Upper lobe of left lung (tissue), 6 donors: ENCODE results near the gene HK2. TPM values are rescaled to one million over a fixed set of nuclear protein-coding genes. Genes with fewer than 3 reads are reported as not detected.

Experiments
- ATAC-seq, 2 donors: fragments of 200-7000 bp; cut with Tn5 transposase; one replicate each; pipeline ENCODE4 v1.9.1; 2022; ENCODE audit warnings: mild to moderate bottlenecking in 2 of 2, moderate library complexity in 2 of 2; ENCODE audit not compliant: low FRiP score in 2 of 2
- DNase-seq, 2 donors: peaks; one replicate each; pipeline ENCODE4 v3.0.0-alpha.2; 2019 to 2020
- H3K27ac ChIP-seq, 4 donors: fragments of 200-600 bp; sonication (generic); one replicate each; pipeline ENCODE4 v1.5.1; 2016 to 2019
- H3K27me3 ChIP-seq, 4 donors: fragments of 200-600 bp; sonication (generic); one replicate each; pipeline ENCODE4 v1.5.1; 2017 to 2019
- H3K36me3 ChIP-seq, 4 donors: fragments of 200-600 bp; sonication (generic); one replicate each; pipeline ENCODE4 v1.5.1; 2016 to 2019
- H3K4me1 ChIP-seq, 4 donors: fragments of 200-600 bp; sonication (generic); one replicate each; pipeline ENCODE4 v1.5.1; 2018 to 2019
- H3K4me3 ChIP-seq, 4 donors: fragments of 200-600 bp; sonication (generic); one replicate each; pipeline ENCODE4 v1.5.1; 2017 to 2019; ENCODE audit warnings: mild to moderate bottlenecking in 2 of 4, moderate library complexity in 1 of 4
- H3K9me3 ChIP-seq, 4 donors: fragments of 200-600 bp; sonication (generic); one replicate each; pipeline ENCODE4 v1.5.1; 2018 to 2019
- EP300 ChIP-seq, 4 donors: sonication (generic); formaldehyde crosslinking; IDR thresholded peaks; one replicate each; pipeline ENCODE4 v1.5.1; 2017; ENCODE audit warnings: antibody characterized with exemption in 4 of 4, control low read depth in 2 of 4
- POLR2A ChIP-seq, 4 donors: fragments of 450-650 bp; IDR thresholded peaks; one replicate each; pipeline ENCODE4 v1.5.1; 2016 to 2017; ENCODE audit warnings: antibody characterized with exemption in 4 of 4, mild to moderate bottlenecking in 2 of 4
- POLR2AphosphoS5 ChIP-seq, 2 donors: sonication (generic); formaldehyde crosslinking; IDR thresholded peaks; one replicate each; pipeline ENCODE4 v1.5.1; 2017; ENCODE audit warnings: antibody characterized with exemption in 2 of 2
- WGBS, 2 donors: methylation state at CpG; one replicate each; pipeline ENCODE4 v1.1.5; 2017 to 2018; 5-methylcytosine and 5-hydroxymethylcytosine counted together
- total RNA-seq, 6 donors: library from RNA; depleted of rRNA in 4 of 6; stranded (reverse); fragments of >200 nt in 4 of 6; gene quantifications; one replicate each; pipeline versions ENCODE4 v1.1.0 to v1.2.1, GENCODE V29; 2016 to 2021
- TF ChIP-seq, protein P1 (sequence below), 6 experiments: fragments of 450-650 bp in 4 of 6; fragments of 200-600 bp in 2 of 6; sonication (generic) in 2 of 6; IDR thresholded peaks; one replicate each; pipeline ENCODE4 v1.5.1; 2016 to 2019; ENCODE audit warnings: antibody characterized with exemption in 6 of 6
- donor health status: DM: no; HTN: no; CAD: no; lungs with moderate emphysema.
- donor health status: DM: no; HTN: yes; CAD: no; lungs with severe emphysema.

HK2 gene
- total RNA-seq, 6 donors from 2014 or later: 29.0 to 98.8 (median 39.7) TPM

GRCh38 chr2:74846481-74846880 is 12.6 kb downstream of the HK2 start:
- no peaks in the 10 kb centered on the region for H3K27me3 ChIP-seq

DNA sequence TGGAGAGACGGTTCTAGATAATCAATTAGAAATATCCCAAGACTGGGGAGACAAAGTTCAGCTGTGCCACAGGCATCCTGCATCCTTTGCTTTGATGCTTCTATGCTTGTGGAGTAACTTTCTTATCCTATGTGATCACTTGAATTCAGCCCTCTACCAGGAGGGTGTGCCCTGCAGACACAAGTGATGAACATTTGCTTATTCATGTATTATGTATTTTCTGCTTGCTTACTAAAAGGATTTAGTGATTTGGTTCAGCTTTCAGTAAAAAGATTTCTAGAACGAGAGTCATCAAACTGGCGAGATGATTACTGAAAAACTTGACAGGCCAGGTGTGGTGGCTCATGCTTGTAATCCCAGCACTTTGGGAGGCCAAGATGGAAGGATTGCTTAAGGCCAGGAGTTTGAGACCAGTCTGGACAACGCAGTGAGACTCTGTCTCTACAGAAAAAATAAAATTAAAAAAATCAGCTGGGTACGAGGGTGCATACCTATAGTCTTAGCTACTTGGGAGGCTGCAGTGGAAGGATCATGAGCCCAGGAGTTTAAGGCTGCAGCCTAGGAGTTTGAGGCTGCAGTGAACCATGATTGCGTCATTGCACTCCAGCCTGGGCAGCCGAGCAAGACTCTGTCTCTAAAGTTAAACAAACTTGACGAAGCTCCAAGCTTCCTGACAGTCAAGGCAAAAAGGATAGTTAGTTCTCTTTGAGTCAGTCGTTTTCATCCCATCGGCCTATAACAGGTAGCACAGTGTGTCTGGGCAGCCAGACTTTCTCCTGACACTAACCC is 13.3 kb downstream of the HK2 start:
- H3K36me3 ChIP-seq: no peaks in the 10 kb centered on the region
- ATAC-seq (no peak), DNase-seq (peak in 1 of 2 donors; percentile 63)
- no peak for TF ChIP-seq POLR2AphosphoS5 (IDR thresholded peaks at IDR 0.05)
- TF ChIP-seq POLR2A (IDR thresholded peaks at IDR 0.05): no peak
- TF ChIP-seq, protein P1, sequence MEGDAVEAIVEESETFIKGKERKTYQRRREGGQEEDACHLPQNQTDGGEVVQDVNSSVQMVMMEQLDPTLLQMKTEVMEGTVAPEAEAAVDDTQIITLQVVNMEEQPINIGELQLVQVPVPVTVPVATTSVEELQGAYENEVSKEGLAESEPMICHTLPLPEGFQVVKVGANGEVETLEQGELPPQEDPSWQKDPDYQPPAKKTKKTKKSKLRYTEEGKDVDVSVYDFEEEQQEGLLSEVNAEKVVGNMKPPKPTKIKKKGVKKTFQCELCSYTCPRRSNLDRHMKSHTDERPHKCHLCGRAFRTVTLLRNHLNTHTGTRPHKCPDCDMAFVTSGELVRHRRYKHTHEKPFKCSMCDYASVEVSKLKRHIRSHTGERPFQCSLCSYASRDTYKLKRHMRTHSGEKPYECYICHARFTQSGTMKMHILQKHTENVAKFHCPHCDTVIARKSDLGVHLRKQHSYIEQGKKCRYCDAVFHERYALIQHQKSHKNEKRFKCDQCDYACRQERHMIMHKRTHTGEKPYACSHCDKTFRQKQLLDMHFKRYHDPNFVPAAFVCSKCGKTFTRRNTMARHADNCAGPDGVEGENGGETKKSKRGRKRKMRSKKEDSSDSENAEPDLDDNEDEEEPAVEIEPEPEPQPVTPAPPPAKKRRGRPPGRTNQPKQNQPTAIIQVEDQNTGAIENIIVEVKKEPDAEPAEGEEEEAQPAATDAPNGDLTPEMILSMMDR (IDR thresholded peaks at IDR 0.05): no peak
- no peak for TF ChIP-seq EP300 (IDR thresholded peaks at IDR 0.05)
- H3K4me3 ChIP-seq: no peak overlapping the region
- peak overlapping the region in 2 of 4 donors; percentile 5 to 82 for H3K27ac ChIP-seq
- H3K9me3 ChIP-seq: no peaks in the 10 kb centered on the region
- WGBS, 2 donors: 78 to 83% methylated on average over 10 of the region's 10 CpGs
- H3K27me3 ChIP-seq: no peaks in the 10 kb centered on the region
- peaks cover 48 to 93% (median 77%) of the 10 kb centered on the region in 4 donors for H3K4me1 ChIP-seq

More at GRCh38 chr2:74846481-74846880, 12.6 kb downstream of the HK2 start:
- H3K36me3 ChIP-seq: no peaks in the 10 kb centered on the region
- no peaks in the 10 kb centered on the region for H3K9me3 ChIP-seq
- DNase-seq: no peak
- 92 to 98% methylated on average over 2 of the region's 2 CpGs for WGBS, 2 donors
- peak overlapping the region in 3 of 4 donors; percentile 73 to 82 (median 79) for H3K27ac ChIP-seq
- ATAC-seq: no peak
- no peak overlapping the region for H3K4me3 ChIP-seq
- H3K4me1 ChIP-seq: peaks cover 48 to 88% (median 74%) of the 10 kb centered on the region in 4 donors
- TF ChIP-seq POLR2AphosphoS5 (IDR thresholded peaks at IDR 0.05) (no peak), EP300 (IDR thresholded peaks at IDR 0.05) (no peak), POLR2A (IDR thresholded peaks at IDR 0.05) (no peak)
- TF ChIP-seq, protein P1 (IDR thresholded peaks at IDR 0.05): no peak

DNA sequence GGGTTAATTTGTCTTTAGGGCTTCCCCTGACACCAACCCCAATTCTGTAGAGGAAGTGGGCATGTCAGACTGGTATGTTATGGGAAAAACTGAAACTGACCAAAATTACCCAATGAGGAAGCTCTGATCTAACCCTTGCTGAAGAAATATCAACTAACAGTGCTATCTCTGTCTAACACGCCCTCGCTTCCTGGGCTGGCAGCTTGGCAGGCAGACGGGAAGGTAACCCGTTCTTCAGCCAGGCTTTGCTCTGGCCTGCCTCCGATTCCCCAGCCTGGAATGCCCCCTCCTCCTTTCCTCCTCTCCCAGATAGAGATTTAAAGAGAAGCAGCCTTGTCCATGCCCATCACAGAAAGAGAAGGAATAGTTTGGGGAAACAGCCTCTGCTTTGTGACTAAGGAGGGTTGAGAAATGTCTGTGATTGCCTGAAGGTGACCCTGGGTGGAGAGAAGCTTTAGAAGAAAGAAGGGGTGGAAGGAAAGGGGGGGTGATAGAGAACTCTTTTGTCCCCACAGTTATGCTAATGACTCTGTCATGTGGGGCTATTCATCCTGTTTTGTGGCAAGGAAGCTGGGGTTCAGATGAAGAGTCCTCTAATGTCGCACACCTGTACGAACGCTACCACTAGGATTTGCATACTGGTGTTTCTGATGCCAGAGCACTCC is 15.4 kb downstream of the HK2 start:
- Histone ChIP-seq H3K4me3 (no peak overlapping the region), H3K9me3 (no peaks in the 10 kb centered on the region), H3K36me3 (no peaks in the 10 kb centered on the region), H3K4me1 (peaks cover 35 to 77% (median 67%) of the 10 kb centered on the region in 4 donors), H3K27me3 (no peaks in the 10 kb centered on the region), H3K27ac (peak overlapping the region; percentile 68 to 86 (median 84))
- TF ChIP-seq POLR2A (IDR thresholded peaks at IDR 0.05): peak in 1 of 4 donors; percentile 43
- TF ChIP-seq POLR2AphosphoS5 (IDR thresholded peaks at IDR 0.05): peak in 1 of 2 donors; percentile 35
- TF ChIP-seq, protein P1 (IDR thresholded peaks at IDR 0.05): no peak
- TF ChIP-seq EP300 (IDR thresholded peaks at IDR 0.05): no peak
- peak in 1 of 2 donors; percentile 65 for DNase-seq
- ATAC-seq: peak; percentile 42 to 68
- WGBS, 2 donors: 14 to 29% methylated on average over 8 of the region's 8 CpGs

DNA sequence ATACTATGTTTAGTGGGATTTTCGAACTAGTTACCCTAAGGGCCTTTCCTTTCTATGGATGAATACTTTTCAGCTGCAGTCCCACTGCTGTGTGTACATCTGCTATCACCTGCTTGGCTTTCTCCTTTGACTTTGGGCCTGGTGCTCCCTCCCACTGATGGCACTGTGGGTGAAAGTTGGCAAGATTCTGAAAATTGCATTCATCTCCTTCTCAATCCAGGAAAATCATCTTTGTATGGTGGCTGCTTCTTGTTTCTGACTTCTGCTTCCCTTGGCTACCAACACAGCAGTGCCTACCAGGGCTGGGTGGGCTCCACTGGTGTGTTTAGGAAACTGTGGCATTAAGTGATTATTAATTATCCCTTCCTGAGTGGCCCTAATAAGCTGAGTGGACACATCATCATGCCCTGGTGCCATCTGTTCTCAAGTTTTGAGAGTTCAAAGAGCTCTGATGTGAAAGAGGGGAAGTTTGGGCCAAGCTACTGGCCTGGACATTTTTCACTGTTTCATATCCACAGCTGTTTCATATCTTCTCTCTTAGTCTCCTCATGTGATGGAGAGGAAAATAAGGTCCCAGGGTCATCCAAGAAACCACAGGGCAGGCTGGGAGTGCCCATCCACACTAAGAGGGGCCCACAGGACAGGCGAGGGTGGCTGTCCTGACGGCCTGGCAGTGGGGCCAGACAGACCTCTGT is 16.7 kb downstream of the HK2 start:
- Histone ChIP-seq H3K27me3 (no peaks in the 10 kb centered on the region), H3K27ac (peak overlapping the region; percentile 68 to 86 (median 84)), H3K9me3 (no peaks in the 10 kb centered on the region), H3K4me1 (peaks cover 25 to 71% (median 60%) of the 10 kb centered on the region in 4 donors), H3K4me3 (no peak overlapping the region), H3K36me3 (no peaks in the 10 kb centered on the region)
- 81 to 92% methylated on average over 3 of the region's 3 CpGs for WGBS, 2 donors
- ATAC-seq: no peak
- TF ChIP-seq, protein P1 (IDR thresholded peaks at IDR 0.05): no peak
- TF ChIP-seq EP300 (IDR thresholded peaks at IDR 0.05) (no peak), POLR2A (IDR thresholded peaks at IDR 0.05) (no peak), POLR2AphosphoS5 (IDR thresholded peaks at IDR 0.05) (no peak)
- DNase-seq: no peak
